ENCODE results near the gene SCN2B.
"Not testable (repeated sequence)": the region's sequence is repeated elsewhere in the genome, so short reads cannot be mapped to it uniquely, and the experiment has no call there.

The SCN2B gene

DNA sequence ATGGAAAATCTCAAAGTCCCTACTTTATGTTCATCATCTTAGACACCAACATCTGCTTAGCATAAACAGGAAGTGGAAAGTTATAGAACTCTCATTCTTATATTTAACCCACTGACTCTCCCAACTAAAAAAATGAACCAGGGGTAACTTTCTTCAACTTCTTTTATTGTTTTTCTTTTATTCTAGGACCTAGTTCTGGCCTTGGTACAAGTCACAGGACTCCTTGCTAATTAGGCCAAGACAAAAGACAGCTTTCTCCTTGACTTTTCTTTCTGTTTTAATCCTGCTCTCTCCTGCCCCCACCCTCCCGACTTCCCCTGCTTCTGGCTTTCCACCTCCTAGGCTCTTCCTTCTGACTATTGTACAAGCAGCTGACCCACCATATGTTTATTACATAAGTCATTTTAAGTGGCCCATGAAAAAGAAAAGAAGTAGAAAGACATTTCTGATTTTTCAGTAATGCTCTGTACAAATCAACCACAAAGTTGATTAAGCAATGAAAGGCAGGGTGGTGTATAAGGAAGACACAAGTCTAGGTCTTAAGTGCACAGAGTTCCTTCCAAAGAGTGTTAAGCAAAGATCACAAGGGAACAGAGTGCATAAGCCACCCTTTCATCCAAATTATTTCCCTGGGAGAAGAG, 30.1 kb upstream of the SCN2B start:
- DNase-seq (ENCODE audit: low read depth in 2 of 2) = no peak

DNA sequence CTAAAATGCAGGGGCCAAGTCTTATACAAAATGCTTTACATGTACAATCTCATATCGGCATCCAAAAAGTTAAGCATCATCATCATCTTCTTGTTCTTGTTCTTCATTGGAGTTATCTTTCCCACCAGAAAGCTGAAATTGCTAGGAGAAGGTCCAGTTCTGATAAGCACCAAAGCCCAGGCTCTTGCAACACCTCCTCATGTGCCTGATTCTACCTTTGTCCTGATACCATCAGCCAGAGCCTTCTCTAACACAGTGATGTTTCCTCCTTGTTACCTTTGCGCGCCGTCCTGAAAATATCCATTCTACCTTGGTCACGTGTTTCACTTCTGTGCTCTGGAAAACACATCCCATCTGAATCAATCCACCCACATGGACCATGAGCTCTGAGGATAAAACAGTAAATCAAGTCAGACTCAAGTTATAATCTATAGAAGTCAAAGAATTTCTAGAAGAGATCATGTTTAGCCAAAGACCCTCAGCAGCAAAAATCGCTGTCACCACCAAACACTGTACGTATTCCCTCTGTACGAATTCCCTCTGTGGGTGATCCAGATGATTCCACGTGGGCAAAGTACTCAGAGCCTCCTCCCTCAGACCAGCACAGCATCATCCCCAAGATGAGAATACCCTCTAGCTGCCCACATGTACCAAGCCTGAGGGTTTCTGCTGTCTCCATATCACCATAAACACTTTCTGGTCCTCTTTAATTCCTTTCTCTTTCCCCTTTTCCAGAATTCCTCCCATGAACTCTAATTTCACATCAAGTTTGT, 29.4 kb upstream of the SCN2B start:
- no peak for DNase-seq (ENCODE audit: low read depth in 2 of 2)

DNA sequence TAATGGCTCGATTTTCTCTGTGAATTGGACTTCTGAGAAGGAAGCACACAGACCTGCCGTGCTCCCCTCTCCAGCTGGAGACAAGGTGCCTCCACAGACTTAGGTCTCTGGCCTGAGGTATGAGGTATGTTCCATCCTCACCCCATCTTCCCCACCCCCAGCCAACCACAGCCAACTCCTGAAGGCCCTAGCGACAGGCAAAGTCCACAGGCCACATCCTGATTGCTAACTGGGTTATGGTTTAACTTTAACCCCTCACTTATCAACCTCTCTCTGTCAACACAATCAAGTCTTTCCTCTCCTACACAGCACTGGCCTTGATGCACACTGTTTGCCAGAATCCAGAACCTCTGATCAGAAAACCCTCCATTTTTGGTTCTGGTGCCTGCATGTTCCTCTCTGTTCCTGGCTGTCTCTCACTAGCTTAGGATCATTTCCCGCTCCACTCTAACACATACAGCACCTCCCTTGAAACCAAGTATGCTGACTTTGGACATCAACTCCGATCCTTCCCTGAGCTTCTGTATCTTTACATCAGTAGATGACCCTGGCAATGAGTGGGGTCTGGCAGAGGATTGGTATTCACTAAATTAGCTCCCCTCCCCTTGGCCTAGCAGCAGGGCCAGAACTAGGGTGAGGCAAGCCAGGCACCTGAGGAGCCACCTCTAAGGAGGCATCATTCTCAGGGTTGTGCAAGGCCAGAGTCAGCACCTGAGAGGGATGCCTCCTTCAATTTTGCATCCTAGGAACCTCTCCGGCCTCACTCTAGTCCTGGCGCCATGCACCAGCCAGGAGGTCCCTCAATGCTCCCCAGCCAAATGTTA, 26.4 kb upstream of the SCN2B start:
- DNase-seq (ENCODE audit: low read depth in 2 of 2) = peak; percentile 74 to 76

- DNase-seq (ENCODE audit: low read depth in 2 of 2) = no peak
Measured at GRCh38 chr11:118201966-118202365, 25.5 kb upstream of the SCN2B start.

GRCh38 chr11:118200901-118201680, 24.7 kb upstream of the SCN2B start:
- DNase-seq (ENCODE audit: low read depth in 2 of 2) = peak; percentile 47 to 67

- DNase-seq (ENCODE audit: low read depth in 2 of 2) = no peak
Measured at GRCh38 chr11:118200497-118200896, 24.1 kb upstream of the SCN2B start.

DNA sequence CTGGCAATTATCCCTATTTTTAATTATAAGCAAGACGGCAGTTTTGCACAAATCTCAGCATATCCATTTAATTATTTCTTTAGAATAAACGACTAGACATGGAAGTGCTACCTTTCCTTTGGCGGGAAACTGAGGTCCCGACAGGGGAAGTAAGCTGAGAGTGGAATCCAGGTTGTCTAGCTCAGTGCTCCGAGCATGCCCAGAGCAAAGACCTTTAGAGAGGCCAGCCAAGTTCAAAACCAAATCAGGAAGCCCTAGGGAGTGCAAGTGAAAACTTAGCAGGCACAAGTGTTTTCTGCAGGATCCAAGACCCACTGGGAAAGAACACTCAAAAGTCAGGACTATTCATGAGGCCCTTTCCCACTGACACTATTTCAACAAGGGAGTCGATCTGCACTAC, 22.7 kb upstream of the SCN2B start:
- DNase-seq (ENCODE audit: low read depth in 2 of 2) = no peak

- peak; percentile 75 to 77 for DNase-seq (ENCODE audit: low read depth in 2 of 2)
Measured at GRCh38 chr11:118198370-118198769, 21.9 kb upstream of the SCN2B start.

- no peak for DNase-seq (ENCODE audit: low read depth in 2 of 2)
Measured at GRCh38 chr11:118194835-118195627, 18.6 kb upstream of the SCN2B start.

DNA sequence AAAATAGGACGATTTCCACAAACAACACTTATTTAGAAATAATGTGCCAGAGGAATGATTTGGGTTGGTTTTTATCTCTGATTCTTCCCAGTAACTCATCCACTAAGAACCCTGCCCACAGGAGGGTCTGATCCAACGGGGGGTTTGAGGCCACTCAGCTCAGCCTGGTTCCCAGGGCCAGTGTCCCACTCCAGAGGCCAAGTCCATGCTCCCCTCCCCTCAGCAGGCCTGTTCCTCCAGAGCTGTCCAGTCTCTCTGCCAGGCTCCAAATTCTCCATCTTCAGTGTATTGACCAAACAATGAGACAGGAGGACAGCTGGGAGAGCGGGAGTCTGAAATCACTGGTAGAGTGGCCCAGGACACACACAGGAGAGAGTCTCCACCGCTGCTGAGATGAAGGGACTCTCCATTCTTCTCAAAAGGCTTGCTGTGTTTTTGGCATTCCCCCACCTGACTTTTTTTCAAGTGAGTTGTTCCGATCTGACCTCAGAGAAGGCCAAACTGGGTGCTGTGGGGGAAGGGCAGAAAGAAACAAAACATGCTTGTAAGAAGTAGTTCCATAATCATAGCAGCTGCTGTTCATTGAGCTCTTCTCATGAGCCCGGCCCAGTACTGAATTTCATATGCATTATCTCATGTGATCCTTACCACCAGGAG, 17.6 kb upstream of the SCN2B start:
- DNase-seq (ENCODE audit: low read depth in 2 of 2) = no peak

GRCh38 chr11:118192817-118193216, 16.4 kb upstream of the SCN2B start:
- DNase-seq (ENCODE audit: low read depth in 2 of 2) = not testable (repeated sequence)

DNA sequence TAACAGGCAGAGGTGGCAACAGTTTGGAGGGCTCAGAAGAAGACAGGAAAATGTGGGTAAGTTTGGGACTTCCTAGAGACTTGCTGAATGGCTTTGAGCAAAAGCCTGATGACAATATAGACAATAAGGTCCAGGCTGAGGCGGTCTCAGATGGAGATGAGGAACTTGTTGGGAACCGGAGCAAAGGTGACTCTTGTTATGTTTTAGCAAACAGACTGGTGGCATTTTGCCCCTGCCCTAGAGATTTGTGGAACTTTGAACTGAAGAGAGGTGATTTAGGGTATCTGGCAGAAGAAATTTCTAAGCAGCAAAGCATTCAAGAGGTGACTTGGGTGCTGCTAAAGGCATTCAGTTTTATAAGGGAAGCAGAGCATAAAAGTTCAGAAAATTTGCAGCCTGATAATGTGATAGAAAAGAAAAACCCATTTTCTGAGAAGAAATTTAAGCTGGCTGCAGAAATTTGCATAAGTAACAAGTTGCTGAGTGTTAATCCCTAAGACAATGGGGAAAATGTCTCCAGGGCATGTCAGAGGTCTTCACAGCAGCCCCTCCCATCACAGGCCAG, 14.6 kb upstream of the SCN2B start:
- DNase-seq (ENCODE audit: low read depth in 2 of 2) = not testable (repeated sequence)

- no peak for DNase-seq (ENCODE audit: low read depth in 2 of 2)
Measured at GRCh38 chr11:118186346-118187107, 10.1 kb upstream of the SCN2B start.

GRCh38 chr11:118184784-118185579, 8.5 kb upstream of the SCN2B start:
- no peak for DNase-seq (ENCODE audit: low read depth in 2 of 2)

DNA sequence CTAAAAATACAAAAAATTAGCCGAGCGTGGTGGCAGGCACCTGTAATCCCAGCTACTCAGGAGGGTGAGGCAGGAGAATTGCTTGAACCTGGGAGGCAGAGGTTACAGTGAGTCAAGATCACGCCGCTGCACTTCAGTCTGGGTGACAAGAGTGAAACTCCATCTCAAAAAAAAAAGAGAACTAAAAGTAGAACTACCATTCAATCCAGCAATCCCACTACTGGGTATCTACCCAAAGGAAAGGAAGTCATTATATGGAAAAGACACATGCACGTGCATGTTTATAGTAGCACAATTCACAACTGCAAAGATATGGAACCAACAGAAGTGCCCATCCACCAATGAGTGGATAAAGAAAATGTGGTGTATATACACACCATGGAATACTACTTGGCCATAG, 7.3 kb upstream of the SCN2B start:
- DNase-seq (ENCODE audit: low read depth in 2 of 2) = not testable (repeated sequence)

DNA sequence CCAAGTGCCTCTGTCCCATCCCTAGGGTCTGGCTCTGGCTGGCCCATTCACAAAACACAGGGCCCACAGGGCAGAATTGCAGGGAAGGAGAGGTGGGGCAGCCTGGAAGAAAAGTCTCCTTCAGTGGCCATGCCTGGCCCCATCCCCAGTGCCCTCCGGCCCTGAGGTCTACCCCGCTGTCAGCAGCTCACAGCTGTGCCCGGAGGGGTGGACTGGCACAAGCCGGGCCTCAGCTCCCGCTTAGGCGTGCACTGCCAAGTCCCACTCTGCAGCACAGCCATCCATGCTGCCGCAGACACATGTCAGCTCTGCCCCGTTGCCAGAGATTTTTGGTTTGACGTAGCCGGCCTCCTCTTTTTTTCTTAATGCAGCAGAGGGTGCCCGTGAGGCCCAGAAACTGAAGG, 3.9 kb upstream of the SCN2B start:
- DNase-seq (ENCODE audit: low read depth in 2 of 2) = no peak

- DNase-seq (ENCODE audit: low read depth in 2 of 2) = no peak
Measured at GRCh38 chr11:118176778-118177134, 317 bp upstream of the SCN2B start.
